ENCODE data around the gene COL15A1. TPM values are rescaled to one million over a fixed set of nuclear protein-coding genes. Genes with fewer than 3 reads are reported as not detected.

COL15A1 gene
- total and polyA plus RNA-seq, 2 of the 13 experiments (the other 11 are each of a cell fraction or from before 2014, with no cell fraction given), result not detected

GRCh38 chr9:98900244-98900643, 43.5 kb upstream of the COL15A1 start:
- Histone ChIP-seq H3K79me2 (ENCODE audit: insufficient read depth, low read length) (no peaks in the 10 kb centered on the region), H3K4me3 (replicated peaks in 1 of 3; ENCODE audit: insufficient read depth in 1 of 3, low read depth in 2 of 3, low read length in 3 of 3) (no peak overlapping the region), H3K4me1 (ENCODE audit: insufficient read depth, low read length) (no peaks in the 10 kb centered on the region), H3K9me3 (ENCODE audit: low read length) (no peaks in the 10 kb centered on the region), H2AFZ (ENCODE audit: low read length) (no peak overlapping the region), H3K4me2 (ENCODE audit: low read depth, low read length) (no peak overlapping the region), H3K9ac (ENCODE audit: insufficient read depth, low read depth, low read length) (no peak overlapping the region), H3K27me3 (ENCODE audit: control insufficient read depth in 1 of 2, insufficient read depth in 2 of 2, low read length in 2 of 2) (peaks cover 0 to 4% of the 10 kb centered on the region in 2 experiments; a peak in 1 of 5 replicates), H4K20me1 (ENCODE audit: insufficient read depth, low read length) (no peaks in the 10 kb centered on the region), H3K27ac (ENCODE audit: extremely low read length, insufficient read depth, low read length) (no peak overlapping the region), H3K36me3 (replicated peaks in 1 of 2; ENCODE audit: control insufficient read depth in 1 of 2, insufficient read depth in 2 of 2, low read length in 2 of 2) (no peaks in the 10 kb centered on the region)
- DNase-seq (ENCODE audit: low spot score) (no peak), ATAC-seq (no peak), FAIRE-seq (no peak)
- in situ Hi-C loops (cut with HindIII; ENCODE audit: extremely low pct_ligation_motif_present, low pct_unique_long_range_greater_than_20kb) (no loop called here), intact Hi-C loops (cut with micrococcal nuclease; ENCODE audit: unreplicated experiment) (no loop called here)
- 38% methylated on average over 5 of the region's 5 CpGs for WGBS (ENCODE audit: low lambda C conversion rate)
- CTCF ChIA-PET (ENCODE audit: low intra/inter-chr PET ratio, low total read pairs), result no interaction called here
- POLR2A ChIA-PET, result no interaction called here
- TF ChIP-seq ZNF343 (CRISPR knock-in tag; IDR thresholded peaks at IDR 0.05) (no peak), MAX (IDR thresholded peaks at IDR 0.05) (no peak), ZNF547 (CRISPR knock-in tag; IDR thresholded peaks at IDR 0.05) (no peak), FOXA3 (CRISPR knock-in tag; IDR thresholded peaks at IDR 0.05) (no peak), KLF11 (CRISPR knock-in tag; IDR thresholded peaks at IDR 0.05) (no peak), TEF (CRISPR knock-in tag; IDR thresholded peaks at IDR 0.05) (no peak), GFI1 (CRISPR knock-in tag; IDR thresholded peaks at IDR 0.05; ENCODE audit: borderline replicate concordance) (no peak), SETDB1 (CRISPR knock-in tag; IDR thresholded peaks at IDR 0.05; ENCODE audit: borderline replicate concordance) (no peak), ZNF724P (CRISPR knock-in tag; IDR thresholded peaks at IDR 0.05; ENCODE audit: borderline replicate concordance) (no peak), MED13 (CRISPR knock-in tag; IDR thresholded peaks at IDR 0.05) (no peak)
- no TSS peak for BruUV-seq (replicated peaks)

- 28% methylated on average over 3 of the region's 3 CpGs for WGBS (ENCODE audit: low lambda C conversion rate)
- CTCF ChIA-PET (ENCODE audit: low intra/inter-chr PET ratio, low total read pairs), result no interaction called here
- TF ChIP-seq ZNF781 (CRISPR knock-in tag; IDR thresholded peaks at IDR 0.05; ENCODE audit: borderline replicate concordance, not compliant biosample characterization), result no peak
Measured at GRCh38 chr9:98900725-98901124, 43.0 kb upstream of the COL15A1 start.

More at GRCh38 chr9:98900725-98901124, 43.0 kb upstream of the COL15A1 start:
- in situ Hi-C loops (cut with HindIII; ENCODE audit: extremely low pct_ligation_motif_present, low pct_unique_long_range_greater_than_20kb), result no loop called here
- no peak for ATAC-seq
- Histone ChIP-seq H3K36me3 (replicated peaks in 1 of 2; ENCODE audit: control insufficient read depth in 1 of 2, insufficient read depth in 2 of 2, low read length in 2 of 2) (no peaks in the 10 kb centered on the region), H3K27ac (ENCODE audit: extremely low read length, insufficient read depth, low read length) (no peak overlapping the region), H3K9ac (ENCODE audit: insufficient read depth, low read depth, low read length) (no peak overlapping the region), H3K4me2 (ENCODE audit: low read depth, low read length) (no peak overlapping the region), H3K4me3 (replicated peaks in 1 of 3; ENCODE audit: insufficient read depth in 1 of 3, low read depth in 2 of 3, low read length in 3 of 3) (no peak overlapping the region), H4K20me1 (ENCODE audit: insufficient read depth, low read length) (no peaks in the 10 kb centered on the region), H3K27me3 (ENCODE audit: control insufficient read depth in 1 of 2, insufficient read depth in 2 of 2, low read length in 2 of 2) (peaks cover 0 to 4% of the 10 kb centered on the region in 2 experiments; a peak in 1 of 5 replicates), H3K4me1 (ENCODE audit: insufficient read depth, low read length) (no peaks in the 10 kb centered on the region), H3K79me2 (ENCODE audit: insufficient read depth, low read length) (no peaks in the 10 kb centered on the region), H3K9me3 (ENCODE audit: low read length) (no peaks in the 10 kb centered on the region), H2AFZ (ENCODE audit: low read length) (no peak overlapping the region)
- DNase-seq (ENCODE audit: low spot score), result no peak
- intact Hi-C loops (cut with micrococcal nuclease; ENCODE audit: unreplicated experiment), result no loop called here
- POLR2A ChIA-PET, result no interaction called here
- BruUV-seq (replicated peaks), result no TSS peak
- FAIRE-seq, result no peak
